ENCODE data around the gene AFG1L.

Gene AFG1L

DNA sequence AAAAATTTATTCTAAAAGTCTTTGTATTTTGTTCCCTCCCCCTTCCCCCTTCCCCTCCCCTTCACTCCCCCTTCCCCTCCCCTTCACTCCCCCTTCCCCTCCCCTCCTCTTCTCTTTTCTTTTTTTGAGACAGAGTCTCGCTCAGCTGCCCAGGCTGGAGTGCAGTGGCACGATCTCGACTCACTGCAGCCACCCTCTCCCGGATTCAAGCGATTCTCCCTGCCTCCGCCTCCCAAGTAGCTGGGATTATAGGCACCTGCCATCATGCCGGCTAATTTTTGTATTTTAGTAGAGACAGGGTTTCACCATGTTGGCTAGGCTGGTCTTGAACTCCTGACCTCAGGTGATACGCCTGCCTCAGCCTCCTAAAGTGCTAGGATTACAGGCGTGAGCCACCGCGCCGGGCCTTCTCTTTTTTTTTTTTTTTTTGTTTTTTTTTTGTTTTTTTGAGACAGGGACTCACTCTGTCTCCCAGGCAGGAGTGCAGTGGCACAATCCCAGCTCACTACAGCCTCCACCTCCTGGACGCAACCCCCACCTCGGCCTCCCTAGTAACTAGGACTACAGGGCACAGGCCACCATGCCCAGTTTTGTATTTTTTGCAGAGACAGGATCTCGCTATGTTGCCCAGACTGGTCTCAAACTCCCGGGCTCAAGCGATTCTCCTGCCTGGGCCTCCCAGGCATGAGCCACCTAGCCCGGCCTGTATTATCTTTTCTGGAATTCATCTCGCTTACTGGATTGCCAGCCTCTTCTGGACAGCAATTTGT lies 1.1 kb upstream of the AFG1L start:
- Histone ChIP-seq H3K4me2 (peak overlapping the region; percentile 76; the same call in 1 of the 2 replicates), H3K27me3 (ENCODE audit: insufficient read depth, low read depth) (no peaks in the 10 kb centered on the region), H3K4me3 (IDR thresholded peaks at IDR 0.05; ENCODE audit: insufficient read depth, low read depth, low read length) (no peak overlapping the region), H2AFZ (ENCODE audit: low read depth) (peak overlapping the region; percentile 94), H3K27ac (no peak overlapping the region; the same call in 1 of the 2 replicates), H3K79me2 (ENCODE audit: insufficient read depth, low read depth) (no peaks in the 10 kb centered on the region), H3K4me1 (ENCODE audit: low read depth, poor library complexity, severe bottlenecking) (peaks cover 8% of the 10 kb centered on the region), H3K9ac (no peak overlapping the region), H3K36me3 (ENCODE audit: insufficient read depth) (no peaks in the 10 kb centered on the region), H4K20me1 (ENCODE audit: insufficient read depth) (no peaks in the 10 kb centered on the region)
- TF ChIP-seq, protein P1, sequence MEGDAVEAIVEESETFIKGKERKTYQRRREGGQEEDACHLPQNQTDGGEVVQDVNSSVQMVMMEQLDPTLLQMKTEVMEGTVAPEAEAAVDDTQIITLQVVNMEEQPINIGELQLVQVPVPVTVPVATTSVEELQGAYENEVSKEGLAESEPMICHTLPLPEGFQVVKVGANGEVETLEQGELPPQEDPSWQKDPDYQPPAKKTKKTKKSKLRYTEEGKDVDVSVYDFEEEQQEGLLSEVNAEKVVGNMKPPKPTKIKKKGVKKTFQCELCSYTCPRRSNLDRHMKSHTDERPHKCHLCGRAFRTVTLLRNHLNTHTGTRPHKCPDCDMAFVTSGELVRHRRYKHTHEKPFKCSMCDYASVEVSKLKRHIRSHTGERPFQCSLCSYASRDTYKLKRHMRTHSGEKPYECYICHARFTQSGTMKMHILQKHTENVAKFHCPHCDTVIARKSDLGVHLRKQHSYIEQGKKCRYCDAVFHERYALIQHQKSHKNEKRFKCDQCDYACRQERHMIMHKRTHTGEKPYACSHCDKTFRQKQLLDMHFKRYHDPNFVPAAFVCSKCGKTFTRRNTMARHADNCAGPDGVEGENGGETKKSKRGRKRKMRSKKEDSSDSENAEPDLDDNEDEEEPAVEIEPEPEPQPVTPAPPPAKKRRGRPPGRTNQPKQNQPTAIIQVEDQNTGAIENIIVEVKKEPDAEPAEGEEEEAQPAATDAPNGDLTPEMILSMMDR (conservative IDR thresholded peaks at IDR 0.05; ENCODE audit: low read depth, low read length) = no peak

DNA sequence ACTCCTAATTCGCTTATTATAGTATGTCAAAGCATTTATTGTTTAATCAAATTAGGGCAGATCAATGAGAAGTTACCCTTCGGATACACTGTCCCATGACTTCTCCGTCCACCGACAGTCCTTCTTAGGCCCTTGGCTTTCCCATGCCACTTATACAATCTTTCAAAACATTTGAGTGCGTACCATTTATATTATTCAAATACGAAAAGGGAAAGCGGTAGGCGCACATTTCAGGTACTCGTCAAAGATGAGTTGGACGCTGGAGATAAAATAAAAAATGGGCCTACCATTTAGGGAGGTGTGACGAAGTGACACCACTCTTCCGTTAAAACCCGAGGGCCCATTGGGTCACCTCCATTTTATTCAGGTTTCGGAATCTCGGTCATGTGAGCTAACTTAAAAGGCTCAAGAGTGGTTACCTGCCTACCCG lies 542 bp upstream of the AFG1L start:
- Histone ChIP-seq H3K9ac (peak overlapping the region; percentile 99; the same call in 1 of the 2 replicates), H3K4me1 (ENCODE audit: low read depth, poor library complexity, severe bottlenecking) (peaks cover 8% of the 10 kb centered on the region), H3K4me2 (peak overlapping the region; percentile 76; the same call in 1 of the 2 replicates), H3K27me3 (ENCODE audit: insufficient read depth, low read depth) (no peaks in the 10 kb centered on the region), H4K20me1 (ENCODE audit: insufficient read depth) (no peaks in the 10 kb centered on the region), H3K36me3 (ENCODE audit: insufficient read depth) (no peaks in the 10 kb centered on the region), H2AFZ (ENCODE audit: low read depth) (peak overlapping the region; percentile 94), H3K79me2 (ENCODE audit: insufficient read depth, low read depth) (no peaks in the 10 kb centered on the region), H3K4me3 (IDR thresholded peaks at IDR 0.05; ENCODE audit: insufficient read depth, low read depth, low read length) (peak overlapping the region; percentile 52), H3K27ac (peak overlapping the region; percentile 97)
- TF ChIP-seq, protein P1 (conservative IDR thresholded peaks at IDR 0.05; ENCODE audit: low read depth, low read length) = no peak

DNA sequence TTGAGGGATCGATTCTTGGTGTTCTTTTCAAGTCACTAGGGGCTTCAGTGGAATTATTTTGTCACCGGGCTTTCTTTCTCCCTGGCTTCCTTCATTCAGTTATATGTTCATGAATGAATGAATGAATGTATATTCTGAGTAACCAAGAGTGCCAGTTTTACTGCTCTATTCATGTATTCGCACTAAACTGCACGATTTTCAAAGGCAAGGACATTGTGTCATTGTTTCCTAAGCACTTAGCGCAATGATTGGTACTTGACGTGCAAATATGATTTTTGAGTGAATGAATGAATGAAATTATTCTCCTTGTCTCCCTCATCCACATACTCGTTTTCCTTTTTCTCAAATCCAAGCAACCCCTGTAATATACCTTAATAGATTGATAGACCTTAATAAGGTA lies 822 bp downstream of the AFG1L start:
- TF ChIP-seq, protein P1 (conservative IDR thresholded peaks at IDR 0.05; ENCODE audit: low read depth, low read length) = no peak

DNA sequence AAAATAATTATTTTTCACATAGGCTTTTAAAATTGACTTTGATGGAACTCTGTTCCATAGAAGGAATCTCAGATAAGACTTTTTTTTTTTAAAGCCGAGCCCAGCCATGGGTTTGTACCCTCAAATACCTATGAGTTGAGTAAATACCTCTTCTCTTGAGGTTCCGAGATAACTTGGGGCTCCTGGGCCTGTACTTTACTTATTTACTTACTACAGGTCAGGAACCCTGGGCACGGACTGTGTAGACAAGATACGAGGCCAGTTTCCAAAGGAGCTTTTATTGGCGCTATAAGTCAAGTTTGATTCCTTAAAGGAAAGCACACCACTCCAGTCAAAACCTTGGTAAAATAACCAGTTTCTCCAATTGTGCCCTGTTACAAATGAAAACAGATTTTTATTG lies 7.5 kb downstream of the AFG1L start:
- no peak overlapping the region for H3K4me3 ChIP-seq (IDR thresholded peaks at IDR 0.05; ENCODE audit: insufficient read depth, low read depth, low read length)
- no peaks in the 10 kb centered on the region for H4K20me1 ChIP-seq (ENCODE audit: insufficient read depth)
- H3K79me2 ChIP-seq (ENCODE audit: insufficient read depth, low read depth) = no peaks in the 10 kb centered on the region
- no peak overlapping the region for H3K4me2 ChIP-seq
- no peaks in the 10 kb centered on the region for H3K36me3 ChIP-seq (ENCODE audit: insufficient read depth)
- TF ChIP-seq, protein P1 (conservative IDR thresholded peaks at IDR 0.05; ENCODE audit: low read depth, low read length) = no peak
- H2AFZ ChIP-seq (ENCODE audit: low read depth) = no peak overlapping the region
- no peak overlapping the region for H3K27ac ChIP-seq
- H3K9ac ChIP-seq = no peak overlapping the region
- no peaks in the 10 kb centered on the region for H3K27me3 ChIP-seq (ENCODE audit: insufficient read depth, low read depth)
- no peaks in the 10 kb centered on the region for H3K4me1 ChIP-seq (ENCODE audit: low read depth, poor library complexity, severe bottlenecking)

More for the DNA sequence above, 822 bp downstream of the AFG1L start:
- H3K27me3 ChIP-seq (ENCODE audit: insufficient read depth, low read depth) = no peaks in the 10 kb centered on the region
- no peaks in the 10 kb centered on the region for H3K79me2 ChIP-seq (ENCODE audit: insufficient read depth, low read depth)
- H3K4me3 ChIP-seq (IDR thresholded peaks at IDR 0.05; ENCODE audit: insufficient read depth, low read depth, low read length) = no peak overlapping the region
- H3K4me2 ChIP-seq = peak overlapping the region; percentile 76
- peak overlapping the region; percentile 94 for H2AFZ ChIP-seq (ENCODE audit: low read depth)
- H3K27ac ChIP-seq = peak overlapping the region; percentile 97
- H4K20me1 ChIP-seq (ENCODE audit: insufficient read depth) = no peaks in the 10 kb centered on the region
- peak overlapping the region; percentile 99 for H3K9ac ChIP-seq
- peaks cover 8% of the 10 kb centered on the region for H3K4me1 ChIP-seq (ENCODE audit: low read depth, poor library complexity, severe bottlenecking)
- H3K36me3 ChIP-seq (ENCODE audit: insufficient read depth) = no peaks in the 10 kb centered on the region

Data from KMS-11 (cell line).